Osteoblast (primary cell): ENCODE measurements around the gene HNRNPM. TPM values are rescaled to one million over a fixed set of nuclear protein-coding genes. Genes with fewer than 3 reads are reported as not detected.

ENCODE experiments used
- DNase-seq: peaks from one replicate; pipeline ENCODE4 v3.0.0; 2011; ENCODE audit warnings: low spot score, mixed read lengths; ENCODE audit not compliant: insufficient read length; ENCODE audit errors: missing footprints
- H2AFZ ChIP-seq: 2 replicates; pipeline ENCODE4 v1.6.0; 2011; ENCODE audit warnings: mild to moderate bottlenecking, low read length
- H3K27ac ChIP-seq: 2 replicates; pipeline ENCODE4 v1.5.1; 2011; ENCODE audit warnings: mild to moderate bottlenecking, low read depth, low read length, moderate library complexity
- H3K27me3 ChIP-seq: 2 replicates; pipeline ENCODE4 v1.6.0; 2012; ENCODE audit warnings: mild to moderate bottlenecking, control low read depth, inconsistent platforms, low read length, moderate library complexity; ENCODE audit not compliant: insufficient read depth
- H3K36me3 ChIP-seq: 2 replicates; pipeline ENCODE4 v1.5.1; 2011; ENCODE audit warnings: mild to moderate bottlenecking, low read length, control low read depth, moderate library complexity; ENCODE audit not compliant: insufficient read depth
- H3K4me1 ChIP-seq: 2 replicates; pipeline ENCODE4 v1.5.1; 2011; ENCODE audit warnings: mild to moderate bottlenecking, low read length, control low read depth, moderate library complexity; ENCODE audit not compliant: insufficient read depth
- H3K4me2 ChIP-seq: 2 replicates; pipeline ENCODE4 v1.6.0; 2011; ENCODE audit warnings: mild to moderate bottlenecking, low read length; ENCODE audit not compliant: insufficient read depth
- H3K4me3 ChIP-seq: fragments of 200-600 bp; sonication (generic); 3 replicates; pipeline ENCODE4 v1.5.1; 2012; ENCODE audit warnings: mild to moderate bottlenecking, low read length, inconsistent platforms; ENCODE audit not compliant: insufficient read depth
- H3K79me2 ChIP-seq: 2 replicates; pipeline ENCODE4 v1.6.0; 2012; ENCODE audit warnings: mild to moderate bottlenecking, low read length, control low read depth, inconsistent platforms; ENCODE audit not compliant: insufficient read depth
- H3K9me3 ChIP-seq: 2 replicates; pipeline ENCODE4 v1.5.1; 2011; ENCODE audit warnings: low read depth, low read length, control low read depth
- H4K20me1 ChIP-seq: 2 replicates; pipeline ENCODE4 v1.6.0; 2012; ENCODE audit warnings: mild to moderate bottlenecking, low read length, control low read depth; ENCODE audit not compliant: insufficient read depth
- CTCF ChIP-seq: IDR thresholded peaks from 2 replicates; pipeline ENCODE4 v1.5.1; 2011; ENCODE audit warnings: mild to moderate bottlenecking, low read depth, low read length, moderate library complexity; ENCODE audit errors: extremely low read depth
- total RNA-seq: library from RNA; depleted of rRNA; stranded (reverse); fragments of >200 nt; gene quantifications from 2 replicates; pipeline ENCODE4 v1.2.3, GENCODE V29; 2012

The HNRNPM gene
- total RNA-seq, 1 donor, result 39.4 TPM

- Histone ChIP-seq H3K79me2 (peaks cover 97% of the 10 kb centered on the region), H3K27ac (no peak overlapping the region), H3K4me1 (peaks cover 37% of the 10 kb centered on the region), H3K9me3 (no peaks in the 10 kb centered on the region), H4K20me1 (peaks cover 90% of the 10 kb centered on the region), H3K4me2 (no peak overlapping the region), H3K36me3 (peaks cover 32% of the 10 kb centered on the region), H3K4me3 (no peak overlapping the region), H3K27me3 (no peaks in the 10 kb centered on the region), H2AFZ (no peak overlapping the region)
- TF ChIP-seq CTCF, result no peak
- no peak for DNase-seq
These were observed 12.4 kb downstream of the HNRNPM start for GRCh38 chr19:8457209-8457608.

GRCh38 chr19:8457827-8458226 lies 13.1 kb downstream of the HNRNPM start:
- Histone ChIP-seq H4K20me1 (peaks cover 90% of the 10 kb centered on the region), H3K4me1 (peaks cover 37% of the 10 kb centered on the region), H3K79me2 (peaks cover 97% of the 10 kb centered on the region), H3K4me3 (no peak overlapping the region), H3K27ac (peak overlapping the region; percentile 91), H3K36me3 (peaks cover 36% of the 10 kb centered on the region), H2AFZ (no peak overlapping the region), H3K9me3 (no peaks in the 10 kb centered on the region), H3K27me3 (no peaks in the 10 kb centered on the region), H3K4me2 (no peak overlapping the region)
- no peak for TF ChIP-seq CTCF
- DNase-seq, result no peak

GRCh38 chr19:8458380-8458779 lies 13.6 kb downstream of the HNRNPM start:
- peaks cover 41% of the 10 kb centered on the region for H3K36me3 ChIP-seq
- H3K27ac ChIP-seq, result peak overlapping the region; percentile 91
- no peak overlapping the region for H2AFZ ChIP-seq
- no peak for TF ChIP-seq CTCF
- H4K20me1 ChIP-seq, result peaks cover 89% of the 10 kb centered on the region
- H3K27me3 ChIP-seq, result no peaks in the 10 kb centered on the region
- peak overlapping the region; percentile 82 for H3K4me2 ChIP-seq
- peaks cover 37% of the 10 kb centered on the region for H3K4me1 ChIP-seq
- peaks cover 97% of the 10 kb centered on the region for H3K79me2 ChIP-seq
- H3K9me3 ChIP-seq, result no peaks in the 10 kb centered on the region
- no peak overlapping the region for H3K4me3 ChIP-seq
- DNase-seq, result no peak

- Histone ChIP-seq H2AFZ (no peak overlapping the region), H3K79me2 (peaks cover 97% of the 10 kb centered on the region), H3K4me1 (peaks cover 37% of the 10 kb centered on the region), H3K4me3 (no peak overlapping the region), H4K20me1 (peaks cover 89% of the 10 kb centered on the region), H3K4me2 (peak overlapping the region; percentile 82), H3K27me3 (no peaks in the 10 kb centered on the region), H3K9me3 (no peaks in the 10 kb centered on the region), H3K27ac (peak overlapping the region; percentile 91), H3K36me3 (peaks cover 47% of the 10 kb centered on the region)
- TF ChIP-seq CTCF, result no peak
- no peak for DNase-seq
These were observed 14.3 kb downstream of the HNRNPM start for GRCh38 chr19:8459095-8459494.
